ENCODE results near the gene C9orf153.

DNA sequence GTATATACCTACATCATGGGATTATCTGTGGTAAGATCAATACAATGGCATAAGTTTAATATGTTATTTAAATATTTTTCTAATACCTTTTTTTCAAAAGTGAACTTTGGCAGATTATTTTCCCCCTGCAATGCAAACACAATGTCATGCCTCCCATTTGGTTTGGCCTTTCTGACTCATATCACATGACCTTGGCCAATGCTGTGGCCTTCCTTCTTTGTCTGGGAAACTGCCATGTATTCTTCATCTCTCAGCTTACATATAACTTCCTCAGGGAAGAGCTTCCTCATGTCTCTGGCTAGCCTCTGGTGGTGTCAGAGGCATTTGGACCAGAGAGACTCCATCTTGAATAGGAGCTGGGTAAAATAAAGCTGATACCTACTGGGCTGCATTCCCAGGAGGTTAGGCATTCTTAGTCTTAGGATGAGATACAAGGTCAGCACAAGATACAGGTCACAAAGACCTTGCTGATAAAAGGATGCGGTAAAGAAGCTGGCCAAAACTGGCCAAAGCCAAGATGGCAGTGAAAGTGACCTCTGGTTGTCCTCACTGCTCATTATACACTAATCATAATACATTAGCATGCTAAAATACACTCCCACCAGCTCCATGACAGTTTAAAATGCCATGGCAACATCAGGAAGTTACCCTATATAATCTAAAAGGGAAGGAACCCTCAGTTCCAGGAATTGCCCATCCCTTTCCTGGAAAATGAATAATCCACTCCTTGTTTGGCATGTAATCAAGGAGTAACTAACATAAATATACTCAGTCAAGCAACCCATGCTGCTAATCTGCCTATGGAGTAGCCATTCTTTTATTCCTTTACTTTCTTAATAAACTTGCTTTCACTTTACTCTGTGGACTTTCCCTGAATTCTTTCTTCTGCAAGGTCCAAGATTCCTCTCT, 76.0 kb downstream of the C9orf153 start:
- no peak for TF ChIP-seq POLR2A (IDR thresholded peaks at IDR 0.05; ENCODE audit: borderline replicate concordance, extremely low read depth, insufficient read depth, insufficient read length)
- TF ChIP-seq, protein P1, sequence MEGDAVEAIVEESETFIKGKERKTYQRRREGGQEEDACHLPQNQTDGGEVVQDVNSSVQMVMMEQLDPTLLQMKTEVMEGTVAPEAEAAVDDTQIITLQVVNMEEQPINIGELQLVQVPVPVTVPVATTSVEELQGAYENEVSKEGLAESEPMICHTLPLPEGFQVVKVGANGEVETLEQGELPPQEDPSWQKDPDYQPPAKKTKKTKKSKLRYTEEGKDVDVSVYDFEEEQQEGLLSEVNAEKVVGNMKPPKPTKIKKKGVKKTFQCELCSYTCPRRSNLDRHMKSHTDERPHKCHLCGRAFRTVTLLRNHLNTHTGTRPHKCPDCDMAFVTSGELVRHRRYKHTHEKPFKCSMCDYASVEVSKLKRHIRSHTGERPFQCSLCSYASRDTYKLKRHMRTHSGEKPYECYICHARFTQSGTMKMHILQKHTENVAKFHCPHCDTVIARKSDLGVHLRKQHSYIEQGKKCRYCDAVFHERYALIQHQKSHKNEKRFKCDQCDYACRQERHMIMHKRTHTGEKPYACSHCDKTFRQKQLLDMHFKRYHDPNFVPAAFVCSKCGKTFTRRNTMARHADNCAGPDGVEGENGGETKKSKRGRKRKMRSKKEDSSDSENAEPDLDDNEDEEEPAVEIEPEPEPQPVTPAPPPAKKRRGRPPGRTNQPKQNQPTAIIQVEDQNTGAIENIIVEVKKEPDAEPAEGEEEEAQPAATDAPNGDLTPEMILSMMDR (IDR thresholded peaks at IDR 0.05 in 2 of 3, conservative IDR thresholded peaks at IDR 0.05 in 1 of 3; ENCODE audit: borderline replicate concordance in 1 of 3, insufficient read depth in 1 of 3, low read depth in 2 of 3, low read length in 2 of 3) = no peak
- no peak for TF ChIP-seq CEBPB (IDR thresholded peaks at IDR 0.05; ENCODE audit: low read depth)
- TF ChIP-seq, protein P2, sequence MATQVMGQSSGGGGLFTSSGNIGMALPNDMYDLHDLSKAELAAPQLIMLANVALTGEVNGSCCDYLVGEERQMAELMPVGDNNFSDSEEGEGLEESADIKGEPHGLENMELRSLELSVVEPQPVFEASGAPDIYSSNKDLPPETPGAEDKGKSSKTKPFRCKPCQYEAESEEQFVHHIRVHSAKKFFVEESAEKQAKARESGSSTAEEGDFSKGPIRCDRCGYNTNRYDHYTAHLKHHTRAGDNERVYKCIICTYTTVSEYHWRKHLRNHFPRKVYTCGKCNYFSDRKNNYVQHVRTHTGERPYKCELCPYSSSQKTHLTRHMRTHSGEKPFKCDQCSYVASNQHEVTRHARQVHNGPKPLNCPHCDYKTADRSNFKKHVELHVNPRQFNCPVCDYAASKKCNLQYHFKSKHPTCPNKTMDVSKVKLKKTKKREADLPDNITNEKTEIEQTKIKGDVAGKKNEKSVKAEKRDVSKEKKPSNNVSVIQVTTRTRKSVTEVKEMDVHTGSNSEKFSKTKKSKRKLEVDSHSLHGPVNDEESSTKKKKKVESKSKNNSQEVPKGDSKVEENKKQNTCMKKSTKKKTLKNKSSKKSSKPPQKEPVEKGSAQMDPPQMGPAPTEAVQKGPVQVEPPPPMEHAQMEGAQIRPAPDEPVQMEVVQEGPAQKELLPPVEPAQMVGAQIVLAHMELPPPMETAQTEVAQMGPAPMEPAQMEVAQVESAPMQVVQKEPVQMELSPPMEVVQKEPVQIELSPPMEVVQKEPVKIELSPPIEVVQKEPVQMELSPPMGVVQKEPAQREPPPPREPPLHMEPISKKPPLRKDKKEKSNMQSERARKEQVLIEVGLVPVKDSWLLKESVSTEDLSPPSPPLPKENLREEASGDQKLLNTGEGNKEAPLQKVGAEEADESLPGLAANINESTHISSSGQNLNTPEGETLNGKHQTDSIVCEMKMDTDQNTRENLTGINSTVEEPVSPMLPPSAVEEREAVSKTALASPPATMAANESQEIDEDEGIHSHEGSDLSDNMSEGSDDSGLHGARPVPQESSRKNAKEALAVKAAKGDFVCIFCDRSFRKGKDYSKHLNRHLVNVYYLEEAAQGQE (IDR thresholded peaks at IDR 0.05; ENCODE audit: low read depth) = no peak
- TF ChIP-seq ZNF274 (IDR thresholded peaks at IDR 0.05; ENCODE audit: low read depth, low read length) = no peak
- TF ChIP-seq ZFX (IDR thresholded peaks at IDR 0.05) = no peak
- TF ChIP-seq SP1 (IDR thresholded peaks at IDR 0.05; ENCODE audit: low read depth) = no peak
- no peak for TF ChIP-seq SIN3A (IDR thresholded peaks at IDR 0.05; ENCODE audit: low read depth)
- TF ChIP-seq, protein P3, sequence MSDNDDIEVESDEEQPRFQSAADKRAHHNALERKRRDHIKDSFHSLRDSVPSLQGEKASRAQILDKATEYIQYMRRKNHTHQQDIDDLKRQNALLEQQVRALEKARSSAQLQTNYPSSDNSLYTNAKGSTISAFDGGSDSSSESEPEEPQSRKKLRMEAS (IDR thresholded peaks at IDR 0.05) = no peak
- no peak for TF ChIP-seq EZH2 (IDR thresholded peaks at IDR 0.05)
- no peak for TF ChIP-seq JUND (IDR thresholded peaks at IDR 0.05)
- TF ChIP-seq TCF7L2 (IDR thresholded peaks at IDR 0.05; ENCODE audit: borderline replicate concordance, extremely low read depth, insufficient read depth, insufficient read length) = no peak

Measured in HCT116 (cell line).